ENCODE data around the gene ALAS1.

DNA sequence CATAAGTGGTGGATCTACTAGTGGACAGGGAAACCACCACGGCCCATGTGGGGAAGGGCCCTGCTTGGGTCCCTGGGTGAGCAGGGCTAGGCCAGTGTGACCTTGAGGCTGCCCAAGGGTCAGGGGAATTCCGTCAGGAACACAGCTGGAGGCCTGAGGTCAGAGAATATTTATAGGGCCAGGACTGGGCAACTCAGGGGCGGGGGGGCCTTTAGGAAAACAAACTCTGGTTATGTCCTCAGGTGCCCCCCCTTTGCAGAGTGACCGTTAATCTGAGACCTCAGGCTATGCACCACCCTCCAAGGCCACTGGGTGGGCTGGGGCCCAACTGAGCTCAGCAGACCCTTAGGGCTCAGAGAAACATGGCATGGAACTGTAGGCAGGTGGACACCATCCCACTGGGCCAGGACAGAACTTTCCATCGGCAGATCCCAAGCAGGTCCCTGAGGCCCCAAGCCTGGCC, 38.5 kb downstream of the ALAS1 start:
- TF ChIP-seq, protein P1, sequence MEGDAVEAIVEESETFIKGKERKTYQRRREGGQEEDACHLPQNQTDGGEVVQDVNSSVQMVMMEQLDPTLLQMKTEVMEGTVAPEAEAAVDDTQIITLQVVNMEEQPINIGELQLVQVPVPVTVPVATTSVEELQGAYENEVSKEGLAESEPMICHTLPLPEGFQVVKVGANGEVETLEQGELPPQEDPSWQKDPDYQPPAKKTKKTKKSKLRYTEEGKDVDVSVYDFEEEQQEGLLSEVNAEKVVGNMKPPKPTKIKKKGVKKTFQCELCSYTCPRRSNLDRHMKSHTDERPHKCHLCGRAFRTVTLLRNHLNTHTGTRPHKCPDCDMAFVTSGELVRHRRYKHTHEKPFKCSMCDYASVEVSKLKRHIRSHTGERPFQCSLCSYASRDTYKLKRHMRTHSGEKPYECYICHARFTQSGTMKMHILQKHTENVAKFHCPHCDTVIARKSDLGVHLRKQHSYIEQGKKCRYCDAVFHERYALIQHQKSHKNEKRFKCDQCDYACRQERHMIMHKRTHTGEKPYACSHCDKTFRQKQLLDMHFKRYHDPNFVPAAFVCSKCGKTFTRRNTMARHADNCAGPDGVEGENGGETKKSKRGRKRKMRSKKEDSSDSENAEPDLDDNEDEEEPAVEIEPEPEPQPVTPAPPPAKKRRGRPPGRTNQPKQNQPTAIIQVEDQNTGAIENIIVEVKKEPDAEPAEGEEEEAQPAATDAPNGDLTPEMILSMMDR (IDR thresholded peaks at IDR 0.05; ENCODE audit: low read depth, low read length) = no peak
- TF ChIP-seq, protein P2, sequence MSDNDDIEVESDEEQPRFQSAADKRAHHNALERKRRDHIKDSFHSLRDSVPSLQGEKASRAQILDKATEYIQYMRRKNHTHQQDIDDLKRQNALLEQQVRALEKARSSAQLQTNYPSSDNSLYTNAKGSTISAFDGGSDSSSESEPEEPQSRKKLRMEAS (IDR thresholded peaks at IDR 0.05; ENCODE audit: low read depth, low read length) = no peak
- TF ChIP-seq MYC (IDR thresholded peaks at IDR 0.05; ENCODE audit: low read depth, low read length) (no peak), POLR2A (IDR thresholded peaks at IDR 0.05; ENCODE audit: extremely low read depth, insufficient read length) (no peak)
